ENCODE measurements around the gene KCNG2.

Gene KCNG2

GRCh38 chr18:79769698-79770500 is 27.8 kb upstream of the KCNG2 start:
- no peak for DNase-seq (ENCODE audit: low read depth)

GRCh38 chr18:79770501-79770815 is 27.3 kb upstream of the KCNG2 start:
- DNase-seq (ENCODE audit: low read depth) = no peak

- DNase-seq (ENCODE audit: low read depth) = no peak
Measured at GRCh38 chr18:79770826-79771225, 26.9 kb upstream of the KCNG2 start.

- DNase-seq (ENCODE audit: low read depth) = no peak
Measured at GRCh38 chr18:79771446-79772107, 26.2 kb upstream of the KCNG2 start.

- DNase-seq (ENCODE audit: low read depth) = no peak
Measured at GRCh38 chr18:79772108-79772864, 25.5 kb upstream of the KCNG2 start.

GRCh38 chr18:79772865-79773696 is 24.7 kb upstream of the KCNG2 start:
- DNase-seq (ENCODE audit: low read depth) = no peak

- DNase-seq (ENCODE audit: low read depth) = no peak
Measured at GRCh38 chr18:79774111-79774510, 23.6 kb upstream of the KCNG2 start.

- no peak for DNase-seq (ENCODE audit: low read depth)
Measured at GRCh38 chr18:79775441-79776221, 22.1 kb upstream of the KCNG2 start.

GRCh38 chr18:79776674-79777073 is 21.1 kb upstream of the KCNG2 start:
- no peak for DNase-seq (ENCODE audit: low read depth)

- DNase-seq (ENCODE audit: low read depth) = no peak
Measured at GRCh38 chr18:79778291-79778791, 19.4 kb upstream of the KCNG2 start.

- no peak for DNase-seq (ENCODE audit: low read depth)
Measured at GRCh38 chr18:79779021-79779699, 18.6 kb upstream of the KCNG2 start.

- DNase-seq (ENCODE audit: low read depth) = no peak
Measured at GRCh38 chr18:79779700-79780190, 18.0 kb upstream of the KCNG2 start.

- DNase-seq (ENCODE audit: low read depth) = no peak
Measured at GRCh38 chr18:79780547-79780946, 17.2 kb upstream of the KCNG2 start.

GRCh38 chr18:79781331-79781941 is 16.3 kb upstream of the KCNG2 start:
- no peak for DNase-seq (ENCODE audit: low read depth)

GRCh38 chr18:79782566-79783308 is 15.0 kb upstream of the KCNG2 start:
- DNase-seq (ENCODE audit: low read depth) = no peak

GRCh38 chr18:79784071-79784913 is 13.4 kb upstream of the KCNG2 start:
- no peak for DNase-seq (ENCODE audit: low read depth)

GRCh38 chr18:79784965-79785770 is 12.6 kb upstream of the KCNG2 start:
- no peak for DNase-seq (ENCODE audit: low read depth)
